CD4-positive, alpha-beta T cell treated with Interleukin-12 subunit alpha and Interleukin-12 subunit beta, for 1 hour (primary cell): ENCODE results near the gene TOR1AIP2.
A peak's percentile ranks its signal among the peaks of the same experiment; 100 is the strongest.

ENCODE experiments used
- DNase-seq: peaks from one replicate; pipeline ENCODE4 v3.0.0-alpha.2; 2020

The TOR1AIP2 gene

GRCh38 chr1:179877586-179878265 is at the start of gene TOR1AIP2:
TSS of gene TOR1AIP2 (minus strand) at chr1:179877803. CDS start at chr1:179852665, 25,138 bp downstream.
- peak; percentile 86 for DNase-seq

GRCh38 chr1:179926850-179927205 is 49.2 kb upstream of the TOR1AIP2 start:
- DNase-seq: no peak

GRCh38 chr1:179925922-179926849 is 48.6 kb upstream of the TOR1AIP2 start:
- no peak for DNase-seq

GRCh38 chr1:179925302-179925701 is 47.7 kb upstream of the TOR1AIP2 start:
- DNase-seq: no peak

- no peak for DNase-seq
These were observed 46.7 kb upstream of the TOR1AIP2 start for GRCh38 chr1:179924268-179924667.

- no peak for DNase-seq
These were observed 45.4 kb upstream of the TOR1AIP2 start for GRCh38 chr1:179923029-179923428.

GRCh38 chr1:179921981-179922872 is 44.6 kb upstream of the TOR1AIP2 start:
- DNase-seq: no peak

GRCh38 chr1:179921472-179921871 is 43.9 kb upstream of the TOR1AIP2 start:
- DNase-seq: no peak

GRCh38 chr1:179917601-179918429 is 40.2 kb upstream of the TOR1AIP2 start:
- DNase-seq: no peak

GRCh38 chr1:179911812-179912211 is 34.2 kb upstream of the TOR1AIP2 start:
- DNase-seq: no peak

- DNase-seq: no peak
These were observed 33.3 kb upstream of the TOR1AIP2 start for GRCh38 chr1:179910934-179911333.

GRCh38 chr1:179889589-179889988 is 12.0 kb upstream of the TOR1AIP2 start:
- no peak for DNase-seq

- no peak for DNase-seq
These were observed 10.5 kb upstream of the TOR1AIP2 start for GRCh38 chr1:179888071-179888470.

- peak; percentile 80 for DNase-seq
These were observed 6.1 kb upstream of the TOR1AIP2 start for GRCh38 chr1:179883745-179884138.

- peak; percentile 59 for DNase-seq
These were observed 5.6 kb upstream of the TOR1AIP2 start for GRCh38 chr1:179883040-179883744.

GRCh38 chr1:179882253-179883039 is 4.8 kb upstream of the TOR1AIP2 start, which contains the start of gene TOR1AIP1:
TSS of gene TOR1AIP1 (plus strand) at chr1:179882285. CDS start at chr1:179882503, 218 bp downstream.
- peak; percentile 99 for DNase-seq

GRCh38 chr1:179881642-179882252 is 4.1 kb upstream of the TOR1AIP2 start:
- no peak for DNase-seq

- no peak for DNase-seq
These were observed 2.2 kb upstream of the TOR1AIP2 start for GRCh38 chr1:179879797-179880196.

- no peak for DNase-seq
These were observed 1.3 kb downstream of the TOR1AIP2 start for GRCh38 chr1:179876300-179876715.
